Measurements from ENCODE around the gene DCAF12L2. TPM values are rescaled to one million over a fixed set of nuclear protein-coding genes. Genes with fewer than 3 reads are reported as not detected.

Gene DCAF12L2
- total and polyA plus RNA-seq, 2 donors (not counting 1 experiment from before 2014, with no cell fraction given): not detected

DNA sequence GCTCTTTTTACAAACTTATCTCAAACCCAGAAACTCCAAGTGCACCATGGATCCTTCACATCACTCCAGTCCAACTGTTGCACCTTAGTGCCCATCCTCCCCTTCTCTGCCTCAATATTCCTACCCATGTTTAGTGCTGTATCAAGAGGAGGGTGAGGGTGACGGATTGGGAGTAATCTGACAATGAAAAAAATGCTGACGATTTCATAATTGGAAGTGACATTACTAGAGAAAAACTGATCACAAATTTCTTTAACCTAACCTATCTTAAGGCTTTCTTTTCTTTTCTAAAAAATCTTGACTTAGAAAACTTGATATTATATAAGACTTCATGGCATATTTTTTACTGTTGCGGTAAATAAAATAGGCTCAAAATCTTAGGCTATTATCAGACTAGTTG is 1.5 kb upstream of the DCAF12L2 start:
- no peaks in the 10 kb centered on the region for H3K36me3 ChIP-seq (replicated peaks in 1 of 2; ENCODE audit: control extremely low read depth in 1 of 2, control insufficient read depth in 1 of 2, extremely low read depth in 1 of 2, insufficient read depth in 2 of 2, low read length in 1 of 2)
- no peak overlapping the region for H3K4me3 ChIP-seq (ENCODE audit: control extremely low read depth in 1 of 5, extremely low read depth in 1 of 5, insufficient read depth in 1 of 5, low read depth in 2 of 5, low read length in 4 of 5)
- intact Hi-C loops (cut with micrococcal nuclease): no loop called here
- no CpG with 5 or more reads among the region's 3 CpGs for WGBS (ENCODE audit: insufficient coverage)
- ChIA-PET CTCF (no interaction called here), POLR2A (no interaction called here)
- Mint-ChIP-seq H3K27ac (no peak overlapping the region), H3K4me1 (no peaks in the 10 kb centered on the region), H3K4me3 (no peak overlapping the region), H3K27me3 (no peaks in the 10 kb centered on the region), H3K9me3 (ENCODE audit: insufficient read depth) (no peaks in the 10 kb centered on the region)
- TF ChIP-seq, protein P1, sequence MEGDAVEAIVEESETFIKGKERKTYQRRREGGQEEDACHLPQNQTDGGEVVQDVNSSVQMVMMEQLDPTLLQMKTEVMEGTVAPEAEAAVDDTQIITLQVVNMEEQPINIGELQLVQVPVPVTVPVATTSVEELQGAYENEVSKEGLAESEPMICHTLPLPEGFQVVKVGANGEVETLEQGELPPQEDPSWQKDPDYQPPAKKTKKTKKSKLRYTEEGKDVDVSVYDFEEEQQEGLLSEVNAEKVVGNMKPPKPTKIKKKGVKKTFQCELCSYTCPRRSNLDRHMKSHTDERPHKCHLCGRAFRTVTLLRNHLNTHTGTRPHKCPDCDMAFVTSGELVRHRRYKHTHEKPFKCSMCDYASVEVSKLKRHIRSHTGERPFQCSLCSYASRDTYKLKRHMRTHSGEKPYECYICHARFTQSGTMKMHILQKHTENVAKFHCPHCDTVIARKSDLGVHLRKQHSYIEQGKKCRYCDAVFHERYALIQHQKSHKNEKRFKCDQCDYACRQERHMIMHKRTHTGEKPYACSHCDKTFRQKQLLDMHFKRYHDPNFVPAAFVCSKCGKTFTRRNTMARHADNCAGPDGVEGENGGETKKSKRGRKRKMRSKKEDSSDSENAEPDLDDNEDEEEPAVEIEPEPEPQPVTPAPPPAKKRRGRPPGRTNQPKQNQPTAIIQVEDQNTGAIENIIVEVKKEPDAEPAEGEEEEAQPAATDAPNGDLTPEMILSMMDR (IDR thresholded peaks at IDR 0.05): no peak
- no peak for TF ChIP-seq EZH2 (IDR thresholded peaks at IDR 0.05; ENCODE audit: borderline replicate concordance, insufficient read depth, low read depth, low read length, poor library complexity, severe bottlenecking)
- H3K9me3 ChIP-seq (ENCODE audit: control extremely low read depth in 1 of 3, control insufficient read depth in 2 of 3, insufficient read depth in 1 of 3, low read length in 2 of 3): peaks cover 0 to 8% (median 0%) of the 10 kb centered on the region in 3 donors
- no peak overlapping the region for H3K27ac ChIP-seq (ENCODE audit: low read length in 2 of 2)
- DNase-seq: no peak
- no peaks in the 10 kb centered on the region for H3K4me1 ChIP-seq (ENCODE audit: control insufficient read depth in 2 of 2, insufficient read depth in 2 of 2, low read length in 2 of 2)
- no peaks in the 10 kb centered on the region for H3K27me3 ChIP-seq (replicated peaks in 1 of 4; ENCODE audit: control extremely low read depth in 1 of 4, control insufficient read depth in 3 of 4, insufficient read depth in 4 of 4, low read length in 3 of 4)
- no peaks in the 10 kb centered on the region for H3K79me2 ChIP-seq (ENCODE audit: control insufficient read depth, insufficient read depth, low read length)
- no peak for ATAC-seq (ENCODE audit: low read depth)
- no peak overlapping the region for H3K4me2 ChIP-seq (replicated peaks; ENCODE audit: low read depth, low read length, poor library complexity, severe bottlenecking)
- H3K9ac ChIP-seq (ENCODE audit: low read length): no peak overlapping the region
- no peaks in the 10 kb centered on the region for H4K20me1 ChIP-seq (ENCODE audit: control insufficient read depth, insufficient read depth, low read length, poor library complexity, severe bottlenecking)
- H2AFZ ChIP-seq (ENCODE audit: insufficient read depth, low read depth, low read length, poor library complexity, severe bottlenecking): no peak overlapping the region

DNA sequence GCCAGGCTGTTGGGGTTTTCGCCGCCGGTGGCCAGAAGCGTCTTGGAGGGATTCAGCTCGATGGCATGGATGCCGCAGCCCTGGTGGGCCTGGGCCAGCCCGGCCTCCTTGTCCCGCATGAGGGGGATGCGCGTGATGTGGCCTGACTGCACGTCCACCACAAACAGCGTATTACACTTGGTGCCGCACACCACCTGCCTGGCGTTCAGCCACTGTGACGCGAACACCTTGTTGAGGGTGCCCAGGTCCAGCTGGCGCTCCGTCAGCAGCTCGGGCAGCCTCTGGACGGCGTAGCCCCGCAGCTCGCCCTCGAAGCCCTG is 728 bp downstream of the DCAF12L2 start:
- no peak overlapping the region for H3K27ac Mint-ChIP-seq
- no peaks in the 10 kb centered on the region for H3K9me3 Mint-ChIP-seq (ENCODE audit: insufficient read depth)
- Histone ChIP-seq H3K36me3 (replicated peaks in 1 of 2; ENCODE audit: control extremely low read depth in 1 of 2, control insufficient read depth in 1 of 2, extremely low read depth in 1 of 2, insufficient read depth in 2 of 2, low read length in 1 of 2) (no peaks in the 10 kb centered on the region), H3K27ac (ENCODE audit: low read length in 2 of 2) (no peak overlapping the region), H2AFZ (ENCODE audit: insufficient read depth, low read depth, low read length, poor library complexity, severe bottlenecking) (no peak overlapping the region), H3K27me3 (replicated peaks in 1 of 4; ENCODE audit: control extremely low read depth in 1 of 4, control insufficient read depth in 3 of 4, insufficient read depth in 4 of 4, low read length in 3 of 4) (no peaks in the 10 kb centered on the region), H3K4me2 (replicated peaks; ENCODE audit: low read depth, low read length, poor library complexity, severe bottlenecking) (no peak overlapping the region), H3K9ac (ENCODE audit: low read length) (no peak overlapping the region), H3K9me3 (ENCODE audit: control extremely low read depth in 1 of 3, control insufficient read depth in 2 of 3, insufficient read depth in 1 of 3, low read length in 2 of 3) (peaks cover 0 to 8% (median 0%) of the 10 kb centered on the region in 3 donors), H3K79me2 (ENCODE audit: control insufficient read depth, insufficient read depth, low read length) (no peaks in the 10 kb centered on the region), H3K4me3 (ENCODE audit: control extremely low read depth in 1 of 5, extremely low read depth in 1 of 5, insufficient read depth in 1 of 5, low read depth in 2 of 5, low read length in 4 of 5) (no peak overlapping the region), H3K4me1 (ENCODE audit: control insufficient read depth in 2 of 2, insufficient read depth in 2 of 2, low read length in 2 of 2) (no peaks in the 10 kb centered on the region), H4K20me1 (ENCODE audit: control insufficient read depth, insufficient read depth, low read length, poor library complexity, severe bottlenecking) (no peaks in the 10 kb centered on the region)
- POLR2A ChIA-PET: no interaction called here
- 76% methylated on average over 20 of the region's 24 CpGs for WGBS (ENCODE audit: insufficient coverage)
- no peaks in the 10 kb centered on the region for H3K27me3 Mint-ChIP-seq
- DNase-seq: no peak
- TF ChIP-seq, protein P1 (IDR thresholded peaks at IDR 0.05): no peak
- no peak for TF ChIP-seq EZH2 (IDR thresholded peaks at IDR 0.05; ENCODE audit: borderline replicate concordance, insufficient read depth, low read depth, low read length, poor library complexity, severe bottlenecking)
- no peak for ATAC-seq (ENCODE audit: low read depth)
- CTCF ChIA-PET: no interaction called here
- no peak overlapping the region for H3K4me3 Mint-ChIP-seq
- H3K4me1 Mint-ChIP-seq: no peaks in the 10 kb centered on the region
- intact Hi-C loops (cut with micrococcal nuclease): no loop called here
